ENCODE data around the gene POLR3G.

- TF ChIP-seq POLR2A (IDR thresholded peaks at IDR 0.05; ENCODE audit: extremely low read depth, insufficient read length) (no peak), MAX (IDR thresholded peaks at IDR 0.05; ENCODE audit: low read depth, low read length) (peak; percentile 85), MYC (IDR thresholded peaks at IDR 0.05; ENCODE audit: low read depth, low read length) (peak; percentile 81)
- TF ChIP-seq, protein P1, sequence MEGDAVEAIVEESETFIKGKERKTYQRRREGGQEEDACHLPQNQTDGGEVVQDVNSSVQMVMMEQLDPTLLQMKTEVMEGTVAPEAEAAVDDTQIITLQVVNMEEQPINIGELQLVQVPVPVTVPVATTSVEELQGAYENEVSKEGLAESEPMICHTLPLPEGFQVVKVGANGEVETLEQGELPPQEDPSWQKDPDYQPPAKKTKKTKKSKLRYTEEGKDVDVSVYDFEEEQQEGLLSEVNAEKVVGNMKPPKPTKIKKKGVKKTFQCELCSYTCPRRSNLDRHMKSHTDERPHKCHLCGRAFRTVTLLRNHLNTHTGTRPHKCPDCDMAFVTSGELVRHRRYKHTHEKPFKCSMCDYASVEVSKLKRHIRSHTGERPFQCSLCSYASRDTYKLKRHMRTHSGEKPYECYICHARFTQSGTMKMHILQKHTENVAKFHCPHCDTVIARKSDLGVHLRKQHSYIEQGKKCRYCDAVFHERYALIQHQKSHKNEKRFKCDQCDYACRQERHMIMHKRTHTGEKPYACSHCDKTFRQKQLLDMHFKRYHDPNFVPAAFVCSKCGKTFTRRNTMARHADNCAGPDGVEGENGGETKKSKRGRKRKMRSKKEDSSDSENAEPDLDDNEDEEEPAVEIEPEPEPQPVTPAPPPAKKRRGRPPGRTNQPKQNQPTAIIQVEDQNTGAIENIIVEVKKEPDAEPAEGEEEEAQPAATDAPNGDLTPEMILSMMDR (IDR thresholded peaks at IDR 0.05; ENCODE audit: low read depth, low read length): no peak
These were observed 1.0 kb upstream of the POLR3G start for GRCh38 chr5:90473396-90474234.
